Lower lobe of right lung (tissue), 2 donors: Measurements from ENCODE around the gene PSD. TPM values are rescaled to one million over a fixed set of nuclear protein-coding genes. Genes with fewer than 3 reads are reported as not detected.

ENCODE experiments used
- ATAC-seq, 2 donors: fragments of 200-7000 bp; cut with Tn5 transposase; one replicate each; pipeline ENCODE4 v1.9.1; 2020 to 2022; ENCODE audit warnings: mild to moderate bottlenecking in 2 of 2, moderate library complexity in 2 of 2
- DNase-seq: peaks from one replicate; pipeline ENCODE4 v3.0.0-alpha.2; 2020
- H3K27ac ChIP-seq: fragments of 200-600 bp; one replicate; pipeline ENCODE4 v1.8.0; 2022
- H3K27me3 ChIP-seq: fragments of 200-600 bp; one replicate; pipeline ENCODE4 v1.8.0; 2022; ENCODE audit warnings: low read depth
- H3K36me3 ChIP-seq: fragments of 200-600 bp; one replicate; pipeline ENCODE4 v1.8.0; 2022; ENCODE audit warnings: mild to moderate bottlenecking
- H3K4me1 ChIP-seq: fragments of 200-600 bp; one replicate; pipeline ENCODE4 v1.8.0; 2022
- H3K4me3 ChIP-seq: fragments of 200-600 bp; one replicate; pipeline ENCODE4 v1.8.0; 2022; ENCODE audit warnings: mild to moderate bottlenecking
- H3K9me3 ChIP-seq: fragments of 200-600 bp; one replicate; pipeline ENCODE4 v1.8.0; 2022
- CTCF ChIP-seq: fragments of 200-600 bp; IDR thresholded peaks from one replicate; pipeline ENCODE4 v1.8.0; 2022; ENCODE audit warnings: antibody characterized with exemption, mild to moderate bottlenecking
- intact Hi-C: fragments of 100-400 bp; cut with DNase I; formaldehyde crosslinking; loops from one replicate; pipeline ENCODE4 v1.11.0; 2022
- total RNA-seq: library from RNA; stranded (reverse); fragmentation: NEBNext Ultra II Directional; extraction: Animal tissue kit (Norgen Biotek cat#: 25700); gene quantifications from one replicate; pipeline ENCODE4 v1.2.1, GENCODE V29; 2021
- donor health status: DM: no; HTN: yes; CAD: no; lungs with severe emphysema.

Gene PSD
- total RNA-seq, 1 donor from 2014 or later = 5.3 TPM

DNA sequence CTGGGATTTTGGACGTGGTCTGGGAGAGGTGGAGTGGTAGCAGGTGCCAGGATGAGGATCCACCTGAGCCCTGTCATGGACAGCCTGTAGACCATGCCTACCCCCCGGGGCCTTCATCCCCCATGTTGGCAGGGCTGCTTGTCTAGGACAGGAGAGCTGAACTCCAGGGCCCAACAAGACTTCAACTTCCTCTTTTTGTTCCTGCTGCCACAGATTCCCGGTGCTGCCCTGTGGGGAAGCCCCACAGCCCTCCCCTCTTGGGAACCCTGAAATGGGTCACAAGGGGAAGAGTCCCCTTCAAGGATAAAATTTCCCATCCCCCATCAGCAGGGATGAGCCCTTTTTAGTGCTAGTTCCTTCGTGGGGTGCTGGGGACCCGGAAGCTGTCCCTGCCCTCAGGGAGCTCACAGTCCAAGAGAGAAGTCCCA is 15.0 kb upstream of the PSD start:
- H3K9me3 ChIP-seq = no peaks in the 10 kb centered on the region
- H3K4me1 ChIP-seq = peaks cover 57% of the 10 kb centered on the region
- no peak overlapping the region for H3K27ac ChIP-seq
- DNase-seq (peak; percentile 49), ATAC-seq (no peak)
- no peaks in the 10 kb centered on the region for H3K36me3 ChIP-seq
- H3K27me3 ChIP-seq = no peaks in the 10 kb centered on the region
- intact Hi-C loops = no loop called here
- TF ChIP-seq CTCF = no peak
- no peak overlapping the region for H3K4me3 ChIP-seq

DNA sequence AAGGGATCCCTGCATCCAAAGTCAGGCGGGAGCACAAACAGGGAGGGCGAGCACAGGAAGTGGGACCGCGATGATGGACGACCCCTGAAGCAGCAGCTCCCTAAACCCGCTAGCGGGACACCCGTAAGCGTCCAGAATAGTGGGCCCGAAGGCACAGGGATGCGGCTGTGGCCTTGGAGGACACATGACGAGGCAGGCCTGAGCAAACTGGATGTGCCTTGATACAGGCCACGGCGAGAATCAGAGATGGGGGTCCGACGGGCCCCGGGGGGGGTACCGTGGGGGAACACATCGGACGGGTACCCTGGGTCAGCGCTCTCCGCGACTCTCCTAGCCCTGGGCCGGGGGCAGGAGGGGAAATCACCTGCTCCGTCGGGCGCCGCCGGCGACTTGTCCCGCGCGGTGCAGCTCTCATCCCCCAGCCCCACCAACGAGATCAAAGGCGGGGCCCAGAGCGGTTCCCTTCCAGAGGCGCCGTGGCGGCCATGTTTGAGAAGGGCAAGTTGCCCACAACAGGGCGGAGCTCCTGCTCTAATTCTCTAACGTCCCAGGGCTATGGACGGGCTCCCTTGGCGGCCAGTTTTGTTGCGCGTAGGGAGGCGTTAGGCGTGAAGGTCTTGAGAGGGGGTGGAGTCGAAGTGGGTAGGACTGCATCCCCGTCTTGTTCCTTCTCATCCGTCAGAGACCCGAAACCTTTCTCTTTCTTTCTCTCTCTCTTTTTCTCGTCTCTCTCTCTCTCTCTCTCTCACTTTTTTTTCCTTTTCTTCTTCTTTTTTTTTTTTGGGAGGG is 13.8 kb upstream of the PSD start, which contains the start of gene CUEDC2:
Gene CUEDC2, minus strand, starts transcription at position 413 of the 789 bp plus-strand sequence. CDS start 7,386 bp downstream, outside the sequence.
- peak; percentile 95 for ATAC-seq
- peak; percentile 97 for DNase-seq
- Histone ChIP-seq H3K9me3 (no peaks in the 10 kb centered on the region), H3K27me3 (no peaks in the 10 kb centered on the region), H3K4me1 (peaks cover 45% of the 10 kb centered on the region), H3K36me3 (no peaks in the 10 kb centered on the region), H3K4me3 (peak within 1 kb of the TSS; percentile 96), H3K27ac (peak within 1 kb of the TSS; percentile 86)
- intact Hi-C loops = no loop called here
- no peak for TF ChIP-seq CTCF

DNA sequence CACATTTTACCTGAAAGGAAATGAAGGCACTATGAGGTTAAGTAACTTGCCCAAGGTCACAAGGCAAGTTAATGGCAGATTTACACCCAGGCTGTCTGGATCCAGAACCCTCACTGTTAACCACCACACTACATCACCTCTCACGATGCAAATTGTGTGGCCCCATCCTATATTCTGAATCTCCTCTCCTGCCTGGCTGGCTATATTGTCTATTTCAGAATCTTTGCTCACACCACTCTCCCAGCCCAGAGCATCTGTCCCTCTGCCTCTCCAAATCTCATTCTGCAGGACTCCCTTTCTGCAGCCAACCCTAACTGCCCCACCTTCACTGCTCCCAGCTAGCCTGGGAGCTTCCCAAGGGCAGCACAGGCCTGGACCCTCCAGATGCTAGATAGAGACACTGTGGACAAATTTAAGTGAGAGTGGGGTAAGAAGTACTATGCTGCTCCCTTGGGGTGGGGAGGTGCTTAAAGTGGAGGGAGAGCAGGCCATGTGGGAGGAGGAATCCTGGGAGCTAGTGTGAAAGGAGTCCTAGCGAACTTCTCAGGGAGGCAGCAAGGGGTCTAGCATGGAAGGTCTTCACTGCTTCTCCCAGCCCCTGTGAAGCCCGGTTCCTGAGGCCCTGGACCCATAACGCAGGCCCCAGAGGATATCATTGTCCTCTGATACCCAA is 13.0 kb upstream of the PSD start:
- Histone ChIP-seq H3K36me3 (no peaks in the 10 kb centered on the region), H3K27ac (peak overlapping the region; percentile 86), H3K4me1 (peaks cover 38% of the 10 kb centered on the region), H3K4me3 (peak overlapping the region; percentile 96), H3K27me3 (no peaks in the 10 kb centered on the region), H3K9me3 (no peaks in the 10 kb centered on the region)
- ATAC-seq (peak in 1 of 2 donors; percentile 1), DNase-seq (no peak)
- intact Hi-C loops = no loop called here
- TF ChIP-seq CTCF = no peak

DNA sequence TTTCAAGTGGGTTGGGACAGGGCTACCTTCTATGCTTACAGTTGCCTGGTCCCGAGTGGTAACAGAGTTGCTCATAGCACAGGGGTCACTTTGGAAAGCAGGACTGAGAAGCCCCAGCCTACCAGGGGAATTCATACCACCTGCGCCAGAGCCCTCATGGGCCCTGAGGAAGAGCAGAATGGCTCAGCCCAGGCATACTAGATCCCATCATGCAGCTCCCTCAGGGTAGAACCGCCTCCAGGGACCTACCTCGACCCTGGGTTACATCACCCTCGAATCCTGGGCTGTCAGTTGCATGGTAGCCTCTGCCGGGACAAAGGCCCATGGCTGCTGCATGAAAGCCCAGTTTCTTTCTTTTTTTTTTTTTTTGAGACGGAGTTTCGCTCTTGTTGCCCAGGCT is 10.9 kb upstream of the PSD start:
- DNase-seq (no peak), ATAC-seq (no peak)
- Histone ChIP-seq H3K4me1 (peaks cover 25% of the 10 kb centered on the region), H3K27me3 (no peaks in the 10 kb centered on the region), H3K36me3 (peaks cover 6% of the 10 kb centered on the region), H3K4me3 (no peak overlapping the region), H3K9me3 (no peaks in the 10 kb centered on the region), H3K27ac (no peak overlapping the region)
- intact Hi-C loops = no loop called here
- TF ChIP-seq CTCF = no peak

DNA sequence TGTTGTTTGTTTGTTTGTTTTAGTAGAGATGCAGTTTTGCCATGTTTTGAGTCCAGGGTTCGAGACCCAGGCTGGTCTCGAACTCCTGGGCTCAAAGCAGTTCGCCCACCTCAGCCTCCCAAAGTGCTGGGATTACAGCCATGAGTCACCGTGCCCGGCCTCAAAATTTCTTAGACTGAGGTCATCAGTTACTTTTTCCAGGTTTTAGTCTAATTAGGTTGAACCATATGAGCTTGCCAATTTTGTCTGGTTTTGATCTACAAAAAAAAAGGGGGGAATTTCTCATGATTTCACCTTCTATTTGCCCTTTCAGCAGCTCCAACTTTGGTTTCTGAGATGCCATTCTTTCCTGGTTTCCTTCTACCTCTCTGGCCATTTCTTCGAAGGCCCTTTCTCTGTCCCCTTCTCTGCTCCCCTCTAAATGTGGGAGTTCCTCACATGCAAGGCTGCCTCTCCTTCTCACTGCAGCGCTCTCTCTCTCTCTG is 8.3 kb upstream of the PSD start:
- Histone ChIP-seq H3K36me3 (peaks cover 22% of the 10 kb centered on the region), H3K27me3 (no peaks in the 10 kb centered on the region), H3K9me3 (no peaks in the 10 kb centered on the region), H3K4me1 (peaks cover 21% of the 10 kb centered on the region), H3K27ac (no peak overlapping the region), H3K4me3 (no peak overlapping the region)
- ATAC-seq (no peak), DNase-seq (no peak)
- TF ChIP-seq CTCF = no peak
- intact Hi-C loops = no loop called here
